HG03439 (cell line): ENCODE measurements around the gene OSGEP.

Experiments used
- ATAC-seq: cut with Tn5 transposase; IDR thresholded peaks from one replicate; pipeline ENCODE4 v1.9.1; 2021; ENCODE audit warnings: mild to moderate bottlenecking, moderate library complexity; ENCODE audit not compliant: unreplicated experiment

The OSGEP gene

GRCh38 chr14:20400965-20401593 lies 53.5 kb downstream of the OSGEP start:
- ATAC-seq = no peak

GRCh38 chr14:20400589-20400964 lies 54.0 kb downstream of the OSGEP start:
- no peak for ATAC-seq

- ATAC-seq = no peak
Measured at GRCh38 chr14:20397511-20397910, 57.1 kb downstream of the OSGEP start.
